Measurements from ENCODE around the gene HINFP. TPM values are rescaled to one million over a fixed set of nuclear protein-coding genes. Genes with fewer than 3 reads are reported as not detected.

HINFP gene
- total and polyA plus RNA-seq, 9 of the 15 experiments (the other 6 are each of a cell fraction or from before 2014, with no cell fraction given), result 13.8 to 34.1 (median 22.5) TPM

DNA sequence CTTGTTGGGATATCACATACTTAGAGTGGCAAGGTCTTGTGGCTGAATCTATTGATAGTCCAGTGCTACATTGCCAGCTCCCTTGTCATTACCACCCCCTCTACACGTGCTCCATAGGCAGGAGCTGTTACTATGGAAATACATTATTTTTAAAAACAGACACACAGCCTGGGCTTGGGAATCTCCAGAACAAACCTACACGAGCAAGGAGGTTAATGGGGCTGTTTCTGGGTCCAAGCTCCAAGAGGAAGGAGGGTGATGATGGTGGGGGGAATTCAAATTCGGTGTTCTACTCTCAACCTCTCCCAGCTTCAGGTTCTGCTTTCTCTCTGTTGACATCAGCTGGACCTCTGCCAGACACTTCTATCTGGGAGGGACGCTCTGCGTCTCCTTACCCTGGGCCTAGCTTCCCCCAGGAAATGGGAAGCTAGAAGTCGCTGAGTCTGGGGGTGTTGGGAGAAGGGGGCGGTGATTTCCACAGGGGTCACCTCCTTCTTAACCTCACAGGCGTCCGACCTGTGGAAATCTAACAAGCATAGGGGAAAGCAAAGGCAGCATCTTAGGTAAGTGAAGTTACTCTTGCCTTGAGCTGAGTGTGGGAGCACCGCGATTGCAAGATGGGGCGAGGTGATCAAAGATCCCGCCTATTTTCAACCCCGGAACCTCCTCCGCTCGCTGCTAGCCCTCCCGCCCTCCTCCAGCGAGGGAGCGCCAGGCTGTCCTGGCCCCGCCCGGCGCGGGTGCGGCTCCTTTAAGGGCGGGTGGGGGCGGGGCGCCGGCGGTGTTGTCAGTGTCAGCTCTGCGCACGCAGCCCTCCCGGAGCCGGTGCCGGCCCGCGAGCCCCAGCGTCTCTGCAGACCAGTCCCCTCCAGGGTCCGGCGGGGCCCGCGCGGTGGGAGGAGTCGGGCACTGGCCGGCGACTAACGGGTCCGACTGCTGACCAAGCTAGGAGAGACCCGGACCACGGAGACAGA is 14.5 kb upstream of the HINFP start, which contains the start of gene C2CD2L (continued):
- TF ChIP-seq RBM22 (IDR thresholded peaks at IDR 0.05; ENCODE audit: low read depth, low read length, poor library complexity, severe bottlenecking) (no peak), BRD9 (IDR thresholded peaks at IDR 0.05; ENCODE audit: low read depth, partially characterized antibody) (peak; percentile 86), KDM5B (IDR thresholded peaks at IDR 0.05; ENCODE audit: insufficient replicate concordance, low read depth, low read length) (no peak), POLR2B (IDR thresholded peaks at IDR 0.05; ENCODE audit: low read depth, partially characterized antibody) (peak; percentile 80), EZH2 (IDR thresholded peaks at IDR 0.05; ENCODE audit: borderline replicate concordance, low read depth, low read length) (no peak), KLF13 (tag; IDR thresholded peaks at IDR 0.05; ENCODE audit: borderline replicate concordance, low read depth) (no peak), SAFB2 (IDR thresholded peaks at IDR 0.05; ENCODE audit: borderline replicate concordance, low read depth, low read length, severe bottlenecking) (no peak), HNRNPUL1 (IDR thresholded peaks at IDR 0.05; ENCODE audit: low read length) (no peak), ZNF184 (CRISPR knock-in tag; IDR thresholded peaks at IDR 0.05) (no peak), PHTF2 (CRISPR knock-in tag; IDR thresholded peaks at IDR 0.05) (no peak), TBL1XR1 (IDR thresholded peaks at IDR 0.05; ENCODE audit: low read length in 2 of 2) (peak in 1 of 2 experiments; percentile 33; a peak in 1 of 4 replicates), ZBTB7A (IDR thresholded peaks at IDR 0.05; ENCODE audit: borderline replicate concordance, control insufficient read depth, low read depth, low read length) (peak; percentile 80; the same call in 1 of the 2 replicates), RNF2 (IDR thresholded peaks at IDR 0.05) (peak; percentile 48; the same call in 1 of the 2 replicates), SMARCE1 (IDR thresholded peaks at IDR 0.05) (peak; percentile 74)
- TF ChIP-seq, protein P1, sequence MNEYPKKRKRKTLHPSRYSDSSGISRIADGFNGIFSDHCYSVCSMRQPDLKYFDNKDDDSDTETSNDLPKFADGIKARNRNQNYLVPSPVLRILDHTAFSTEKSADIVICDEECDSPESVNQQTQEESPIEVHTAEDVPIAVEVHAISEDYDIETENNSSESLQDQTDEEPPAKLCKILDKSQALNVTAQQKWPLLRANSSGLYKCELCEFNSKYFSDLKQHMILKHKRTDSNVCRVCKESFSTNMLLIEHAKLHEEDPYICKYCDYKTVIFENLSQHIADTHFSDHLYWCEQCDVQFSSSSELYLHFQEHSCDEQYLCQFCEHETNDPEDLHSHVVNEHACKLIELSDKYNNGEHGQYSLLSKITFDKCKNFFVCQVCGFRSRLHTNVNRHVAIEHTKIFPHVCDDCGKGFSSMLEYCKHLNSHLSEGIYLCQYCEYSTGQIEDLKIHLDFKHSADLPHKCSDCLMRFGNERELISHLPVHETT (CRISPR knock-in tag; conservative IDR thresholded peaks at IDR 0.05 in 1 of 2, IDR thresholded peaks at IDR 0.05 in 1 of 2), result peak in 1 of 2 experiments; percentile 75; a peak in 2 of 4 replicates
- TF ChIP-seq, protein P2, sequence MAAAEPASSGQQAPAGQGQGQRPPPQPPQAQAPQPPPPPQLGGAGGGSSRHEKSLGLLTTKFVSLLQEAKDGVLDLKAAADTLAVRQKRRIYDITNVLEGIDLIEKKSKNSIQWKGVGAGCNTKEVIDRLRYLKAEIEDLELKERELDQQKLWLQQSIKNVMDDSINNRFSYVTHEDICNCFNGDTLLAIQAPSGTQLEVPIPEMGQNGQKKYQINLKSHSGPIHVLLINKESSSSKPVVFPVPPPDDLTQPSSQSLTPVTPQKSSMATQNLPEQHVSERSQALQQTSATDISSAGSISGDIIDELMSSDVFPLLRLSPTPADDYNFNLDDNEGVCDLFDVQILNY (CRISPR knock-in tag; IDR thresholded peaks at IDR 0.05), result no peak
- TF ChIP-seq, protein P3, sequence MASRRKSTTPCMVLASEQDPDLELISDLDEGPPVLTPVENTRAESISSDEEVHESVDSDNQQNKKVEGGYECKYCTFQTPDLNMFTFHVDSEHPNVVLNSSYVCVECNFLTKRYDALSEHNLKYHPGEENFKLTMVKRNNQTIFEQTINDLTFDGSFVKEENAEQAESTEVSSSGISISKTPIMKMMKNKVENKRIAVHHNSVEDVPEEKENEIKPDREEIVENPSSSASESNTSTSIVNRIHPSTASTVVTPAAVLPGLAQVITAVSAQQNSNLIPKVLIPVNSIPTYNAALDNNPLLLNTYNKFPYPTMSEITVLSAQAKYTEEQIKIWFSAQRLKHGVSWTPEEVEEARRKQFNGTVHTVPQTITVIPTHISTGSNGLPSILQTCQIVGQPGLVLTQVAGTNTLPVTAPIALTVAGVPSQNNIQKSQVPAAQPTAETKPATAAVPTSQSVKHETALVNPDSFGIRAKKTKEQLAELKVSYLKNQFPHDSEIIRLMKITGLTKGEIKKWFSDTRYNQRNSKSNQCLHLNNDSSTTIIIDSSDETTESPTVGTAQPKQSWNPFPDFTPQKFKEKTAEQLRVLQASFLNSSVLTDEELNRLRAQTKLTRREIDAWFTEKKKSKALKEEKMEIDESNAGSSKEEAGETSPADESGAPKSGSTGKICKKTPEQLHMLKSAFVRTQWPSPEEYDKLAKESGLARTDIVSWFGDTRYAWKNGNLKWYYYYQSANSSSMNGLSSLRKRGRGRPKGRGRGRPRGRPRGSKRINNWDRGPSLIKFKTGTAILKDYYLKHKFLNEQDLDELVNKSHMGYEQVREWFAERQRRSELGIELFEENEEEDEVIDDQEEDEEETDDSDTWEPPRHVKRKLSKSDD (conservative IDR thresholded peaks at IDR 0.05; ENCODE audit: low read length), result no peak
- TF ChIP-seq, protein P4, sequence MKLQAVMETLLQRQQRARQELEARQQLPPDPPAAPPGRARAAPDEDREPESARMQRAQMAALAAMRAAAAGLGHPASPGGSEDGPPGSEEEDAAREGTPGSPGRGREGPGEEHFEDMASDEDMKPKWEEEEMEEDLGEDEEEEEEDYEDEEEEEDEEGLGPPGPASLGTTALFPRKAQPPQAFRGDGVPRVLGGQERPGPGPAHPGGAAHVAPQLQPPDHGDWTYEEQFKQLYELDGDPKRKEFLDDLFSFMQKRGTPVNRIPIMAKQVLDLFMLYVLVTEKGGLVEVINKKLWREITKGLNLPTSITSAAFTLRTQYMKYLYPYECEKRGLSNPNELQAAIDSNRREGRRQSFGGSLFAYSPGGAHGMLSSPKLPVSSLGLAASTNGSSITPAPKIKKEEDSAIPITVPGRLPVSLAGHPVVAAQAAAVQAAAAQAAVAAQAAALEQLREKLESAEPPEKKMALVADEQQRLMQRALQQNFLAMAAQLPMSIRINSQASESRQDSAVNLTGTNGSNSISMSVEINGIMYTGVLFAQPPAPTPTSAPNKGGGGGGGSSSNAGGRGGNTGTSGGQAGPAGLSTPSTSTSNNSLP (IDR thresholded peaks at IDR 0.05; ENCODE audit: borderline replicate concordance, low read depth, low read length), result 0 out of 2 replicates have a peak, but pooled peaks have one; percentile 25
